RWPE1 (cell line): ENCODE results near the gene OR10V1.

Source experiments
- CTCF ChIA-PET: fragments of 350-600 bp; sonication (Branson Sonifier 250); formaldehyde crosslinking; extraction: SDS; loops from one replicate; lab custom pipeline; 2021; lab: Yijun Ruan, JAX
- POLR2A ChIA-PET: fragments of 400-600 bp; formaldehyde crosslinking; extraction: SDS; loops from one replicate; lab custom pipeline; 2020; ENCODE audit warnings: antibody characterized with exemption; ENCODE audit not compliant: low non-redundant PET; lab: Yijun Ruan, JAX
- DNase-seq: peaks from one replicate; pipeline ENCODE4 v3.0.0; 2012; ENCODE audit warnings: low spot score
- H3K27ac ChIP-seq: fragments of 450-650 bp; 2 replicates; pipeline ENCODE4 v1.5.1; 2017
- CTCF ChIP-seq: fragments of 450-650 bp; conservative IDR thresholded peaks from 2 replicates; pipeline ENCODE4 v1.5.1; 2017; ENCODE audit warnings: low read depth, mild to moderate bottlenecking

The OR10V1 gene

GRCh38 chr11:59680287-59681154 is 33.1 kb downstream of the OR10V1 start:
- no peak overlapping the region for H3K27ac ChIP-seq
- peak; percentile 63 for DNase-seq
- POLR2A ChIA-PET, result no interaction called here
- peak; percentile 70 for TF ChIP-seq CTCF
- CTCF ChIA-PET, result interaction anchor here (0.6 to 1.1 kb wide), 4 partner anchors 9 to 528 kb away, joined by 3 to 4 read pairs (median 3); no protein-coding TSS in a partner anchor

GRCh38 chr11:59679347-59679746 is 34.3 kb downstream of the OR10V1 start:
- POLR2A ChIA-PET, result no interaction called here
- H3K27ac ChIP-seq, result no peak overlapping the region
- DNase-seq, result no peak
- TF ChIP-seq CTCF, result no peak
- CTCF ChIA-PET, result no interaction called here

- CTCF ChIA-PET, result interaction anchor here (0.6 to 1.4 kb wide), 2 partner anchors 10 to 13 kb away, joined by 3 to 4 read pairs; no protein-coding TSS in a partner anchor
- DNase-seq, result no peak
- no peak overlapping the region for H3K27ac ChIP-seq
- TF ChIP-seq CTCF, result no peak
- POLR2A ChIA-PET, result no interaction called here
These were observed 34.9 kb downstream of the OR10V1 start for GRCh38 chr11:59678813-59679165.

- TF ChIP-seq CTCF, result no peak
- POLR2A ChIA-PET, result no interaction called here
- no peak for DNase-seq
- CTCF ChIA-PET, result interaction anchor here (0.6 to 1.4 kb wide), 2 partner anchors 11 to 14 kb away, joined by 3 to 4 read pairs; no protein-coding TSS in a partner anchor
- no peak overlapping the region for H3K27ac ChIP-seq
These were observed 35.4 kb downstream of the OR10V1 start for GRCh38 chr11:59678118-59678812.

- POLR2A ChIA-PET, result no interaction called here
- H3K27ac ChIP-seq, result no peak overlapping the region
- no peak for TF ChIP-seq CTCF
- CTCF ChIA-PET, result no interaction called here
- DNase-seq, result no peak
These were observed 37.4 kb downstream of the OR10V1 start for GRCh38 chr11:59676205-59676604.

GRCh38 chr11:59674291-59674690 is 39.4 kb downstream of the OR10V1 start:
- ChIA-PET POLR2A (no interaction called here), CTCF (no interaction called here)
- H3K27ac ChIP-seq, result no peak overlapping the region
- DNase-seq, result no peak
- no peak for TF ChIP-seq CTCF
